Measurements from ENCODE around the gene SMARCA2. TPM values are rescaled to one million over a fixed set of nuclear protein-coding genes. Genes with fewer than 3 reads are reported as not detected.

The SMARCA2 gene
- total and polyA plus RNA-seq, 2 donors (not counting 1 experiment from before 2014, with no cell fraction given) = 75.3 to 250 TPM

GRCh38 chr9:2228132-2228531 is 213.0 kb downstream of the SMARCA2 start:
- Mint-ChIP-seq H3K4me1 (peaks cover 25% of the 10 kb centered on the region), H3K9me3 (ENCODE audit: insufficient read depth) (no peaks in the 10 kb centered on the region), H3K27ac (no peak overlapping the region), H3K4me3 (no peak overlapping the region), H3K27me3 (no peaks in the 10 kb centered on the region)
- H3K9ac ChIP-seq (ENCODE audit: low read length) = no peak overlapping the region
- ATAC-seq (ENCODE audit: low read depth) = no peak
- no peaks in the 10 kb centered on the region for H3K27me3 ChIP-seq (replicated peaks in 1 of 4; ENCODE audit: control extremely low read depth in 1 of 4, control insufficient read depth in 3 of 4, insufficient read depth in 4 of 4, low read length in 3 of 4)
- peaks cover 22 to 23% of the 10 kb centered on the region in 2 donors for H3K4me1 ChIP-seq (ENCODE audit: control insufficient read depth in 2 of 2, insufficient read depth in 2 of 2, low read length in 2 of 2)
- intact Hi-C loops (cut with micrococcal nuclease) = no loop called here
- no peaks in the 10 kb centered on the region for H3K79me2 ChIP-seq (ENCODE audit: control insufficient read depth, insufficient read depth, low read length)
- CTCF ChIA-PET = no interaction called here
- DNase-seq = no peak
- no CpG with 5 or more reads among the region's 2 CpGs for WGBS (ENCODE audit: insufficient coverage)
- H3K9me3 ChIP-seq (ENCODE audit: control extremely low read depth in 1 of 3, control insufficient read depth in 2 of 3, insufficient read depth in 1 of 3, low read length in 2 of 3) = peaks cover 0 to 4% (median 0%) of the 10 kb centered on the region in 3 donors
- H3K36me3 ChIP-seq (replicated peaks in 1 of 2; ENCODE audit: control extremely low read depth in 1 of 2, control insufficient read depth in 1 of 2, extremely low read depth in 1 of 2, insufficient read depth in 2 of 2, low read length in 1 of 2) = no peaks in the 10 kb centered on the region
- POLR2A ChIA-PET = no interaction called here
- no peak for TF ChIP-seq CTCF (IDR thresholded peaks at IDR 0.05)
- no peak for TF ChIP-seq EZH2 (IDR thresholded peaks at IDR 0.05; ENCODE audit: borderline replicate concordance, insufficient read depth, low read depth, low read length, poor library complexity, severe bottlenecking)
- H3K4me2 ChIP-seq (replicated peaks; ENCODE audit: low read depth, low read length, poor library complexity, severe bottlenecking) = no peak overlapping the region
- H3K27ac ChIP-seq (ENCODE audit: low read length in 2 of 2) = no peak overlapping the region
- H3K4me3 ChIP-seq (ENCODE audit: control extremely low read depth in 1 of 5, extremely low read depth in 1 of 5, insufficient read depth in 1 of 5, low read depth in 2 of 5, low read length in 4 of 5) = no peak overlapping the region
- H2AFZ ChIP-seq (ENCODE audit: insufficient read depth, low read depth, low read length, poor library complexity, severe bottlenecking) = no peak overlapping the region
- no peaks in the 10 kb centered on the region for H4K20me1 ChIP-seq (ENCODE audit: control insufficient read depth, insufficient read depth, low read length, poor library complexity, severe bottlenecking)

GRCh38 chr9:2228641-2229040 is 213.5 kb downstream of the SMARCA2 start:
- no peak overlapping the region for H2AFZ ChIP-seq (ENCODE audit: insufficient read depth, low read depth, low read length, poor library complexity, severe bottlenecking)
- H3K4me2 ChIP-seq (replicated peaks; ENCODE audit: low read depth, low read length, poor library complexity, severe bottlenecking) = no peak overlapping the region
- Mint-ChIP-seq H3K27me3 (peaks cover 4% of the 10 kb centered on the region), H3K4me1 (peaks cover 25% of the 10 kb centered on the region), H3K27ac (no peak overlapping the region), H3K9me3 (ENCODE audit: insufficient read depth) (no peaks in the 10 kb centered on the region), H3K4me3 (no peak overlapping the region)
- no peak overlapping the region for H3K4me3 ChIP-seq (ENCODE audit: control extremely low read depth in 1 of 5, extremely low read depth in 1 of 5, insufficient read depth in 1 of 5, low read depth in 2 of 5, low read length in 4 of 5)
- TF ChIP-seq EZH2 (IDR thresholded peaks at IDR 0.05; ENCODE audit: borderline replicate concordance, insufficient read depth, low read depth, low read length, poor library complexity, severe bottlenecking) = no peak
- no peak for TF ChIP-seq CTCF (IDR thresholded peaks at IDR 0.05)
- POLR2A ChIA-PET = no interaction called here
- H3K9ac ChIP-seq (ENCODE audit: low read length) = no peak overlapping the region
- intact Hi-C loops (cut with micrococcal nuclease) = no loop called here
- H3K36me3 ChIP-seq (replicated peaks in 1 of 2; ENCODE audit: control extremely low read depth in 1 of 2, control insufficient read depth in 1 of 2, extremely low read depth in 1 of 2, insufficient read depth in 2 of 2, low read length in 1 of 2) = no peaks in the 10 kb centered on the region
- no peaks in the 10 kb centered on the region for H3K27me3 ChIP-seq (replicated peaks in 1 of 4; ENCODE audit: control extremely low read depth in 1 of 4, control insufficient read depth in 3 of 4, insufficient read depth in 4 of 4, low read length in 3 of 4)
- peaks cover 0 to 4% (median 0%) of the 10 kb centered on the region in 3 donors for H3K9me3 ChIP-seq (ENCODE audit: control extremely low read depth in 1 of 3, control insufficient read depth in 2 of 3, insufficient read depth in 1 of 3, low read length in 2 of 3)
- H4K20me1 ChIP-seq (ENCODE audit: control insufficient read depth, insufficient read depth, low read length, poor library complexity, severe bottlenecking) = no peaks in the 10 kb centered on the region
- CTCF ChIA-PET = interaction anchor here (0.9 kb wide), 1 partner anchor 145 kb away, joined by 3 read pairs; no protein-coding TSS in a partner anchor
- WGBS (ENCODE audit: insufficient coverage) = 100% methylated on average over 1 of the region's 2 CpGs
- no peaks in the 10 kb centered on the region for H3K79me2 ChIP-seq (ENCODE audit: control insufficient read depth, insufficient read depth, low read length)
- H3K4me1 ChIP-seq (ENCODE audit: control insufficient read depth in 2 of 2, insufficient read depth in 2 of 2, low read length in 2 of 2) = peaks cover 22 to 23% of the 10 kb centered on the region in 2 donors
- no peak overlapping the region for H3K27ac ChIP-seq (ENCODE audit: low read length in 2 of 2)
- no peak for DNase-seq
- no peak for ATAC-seq (ENCODE audit: low read depth)
